Right lobe of liver (tissue), 6 donors: Measurements from ENCODE around the gene DEPDC5. TPM values are rescaled to one million over a fixed set of nuclear protein-coding genes. Genes with fewer than 3 reads are reported as not detected.

ENCODE experiments used
- ATAC-seq, 4 donors: fragments of 200-7000 bp; cut with Tn5 transposase; one replicate each; pipeline ENCODE4 v1.9.1; 2020; ENCODE audit warnings: mild to moderate bottlenecking in 4 of 4, moderate library complexity in 4 of 4
- DNase-seq, 3 donors: peaks; one replicate each; pipeline ENCODE4 v3.0.0-alpha.2; 2020
- H3K27ac ChIP-seq, 3 donors: fragments of 200-600 bp; one replicate each; pipeline ENCODE4 v1.8.0; 2022
- H3K27me3 ChIP-seq, 2 donors: fragments of 200-600 bp; one replicate each; pipeline ENCODE4 v1.8.0; 2022
- H3K36me3 ChIP-seq, 4 donors: fragments of 200-600 bp; sonication (generic) in 1 of 4; one replicate each; pipeline versions ENCODE4 v1.5.1 to v1.8.0; 2017 to 2022; ENCODE audit warnings: control low read depth in 1 of 4
- H3K4me1 ChIP-seq, 4 donors: fragments of 200-600 bp; sonication (generic) in 1 of 4; one replicate each; pipeline versions ENCODE4 v1.5.1 to v1.8.0; 2017 to 2022; ENCODE audit warnings: control low read depth in 1 of 4
- H3K4me3 ChIP-seq, 3 donors: fragments of 200-600 bp; one replicate each; pipeline ENCODE4 v1.8.0; 2022
- H3K9me3 ChIP-seq, 4 donors: fragments of 200-600 bp; sonication (generic) in 1 of 4; one replicate each; pipeline versions ENCODE4 v1.5.1 to v1.8.0; 2017 to 2022; ENCODE audit warnings: control low read depth in 1 of 4
- POLR2A ChIP-seq: fragments of 450-650 bp; IDR thresholded peaks from one replicate; pipeline ENCODE4 v1.6.1; 2017; ENCODE audit warnings: antibody characterized with exemption, mild to moderate bottlenecking
- WGBS: methylation state at CpG from one replicate; pipeline ENCODE4 v1.1.6; 2018; ENCODE audit warnings: low coverage, low lambda C conversion rate; ENCODE audit not compliant: insufficient coverage; ENCODE audit errors: missing lambda C conversion rate; 5-methylcytosine and 5-hydroxymethylcytosine counted together
- intact Hi-C, 2 donors: fragments of 100-400 bp; cut with DNase I; formaldehyde crosslinking; loops; one replicate each; pipeline versions ENCODE4 v1.11.2 to v1.14.1; 2022
- small RNA-seq, 2 experiments: library from RNA; depleted of rRNA; stranded (forward); fragments of <200 nt; gene quantifications; one replicate each; pipeline ENCODE3, GENCODE V24; 2016
- total RNA-seq, 6 experiments: library from RNA; depleted of rRNA in 2 of 6; stranded (reverse); fragments of >200 nt in 2 of 6; fragmentation: NEBNext Ultra II Directional in 3 of 6; extraction: Animal tissue kit (Norgen Biotek cat#: 25700) in 3 of 6; gene quantifications; one replicate each; pipeline versions ENCODE4 v1.1.0 to v1.2.4, GENCODE V29; 2016 to 2023
- TF ChIP-seq, protein P1 (sequence below), 4 donors: fragments of 200-600 bp in 3 of 4; fragments of 450-650 bp in 1 of 4; IDR thresholded peaks; one replicate each; pipeline versions ENCODE4 v1.5.1 to v1.8.0; 2016 to 2022; ENCODE audit warnings: antibody characterized with exemption in 4 of 4, mild to moderate bottlenecking in 2 of 4
- donor health status: DM: no; HTN: yes; CAD: no.
- donor health status: DM: no; HTN: no; CAD: no.
- donor health status: DM: no; HTN: no; CAD: no.
- donor health status: DM: no; HTN: yes; CAD: no.
- donor health status: DM: no; HTN: yes; CAD: no.

The DEPDC5 gene
- total RNA-seq, 6 experiments from 2014 or later, result 9.1 to 22.9 (median 14.6) TPM

DNA sequence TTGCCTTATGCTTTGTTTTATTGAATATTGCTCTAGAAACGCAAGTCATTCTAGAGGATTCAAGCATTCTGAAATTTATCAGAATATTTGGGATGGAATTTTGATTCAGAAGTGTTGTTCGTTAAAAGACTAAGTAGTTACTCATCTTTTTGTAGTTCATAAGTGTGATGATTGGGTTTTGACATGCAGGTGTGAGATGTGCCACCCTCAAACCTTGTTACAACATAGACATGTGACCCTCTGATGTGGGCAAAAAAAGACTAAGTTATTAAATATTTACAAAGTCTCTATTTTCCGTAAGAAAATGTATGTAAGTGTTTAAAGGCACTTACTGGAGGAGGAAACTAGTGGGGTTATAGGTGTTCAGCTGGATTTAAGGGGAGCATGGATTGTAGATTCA lies 199.4 kb downstream of the DEPDC5 start:
- ATAC-seq (no peak), DNase-seq (no peak)
- WGBS, result 77% methylated on average over 3 of the region's 3 CpGs
- no peaks in the 10 kb centered on the region for H3K9me3 ChIP-seq
- H3K27ac ChIP-seq, result no peak overlapping the region
- H3K36me3 ChIP-seq, result peaks cover 0 to 25% (median 9%) of the 10 kb centered on the region in 4 donors
- H3K27me3 ChIP-seq, result no peaks in the 10 kb centered on the region
- no peak for TF ChIP-seq POLR2A
- TF ChIP-seq, protein P1, sequence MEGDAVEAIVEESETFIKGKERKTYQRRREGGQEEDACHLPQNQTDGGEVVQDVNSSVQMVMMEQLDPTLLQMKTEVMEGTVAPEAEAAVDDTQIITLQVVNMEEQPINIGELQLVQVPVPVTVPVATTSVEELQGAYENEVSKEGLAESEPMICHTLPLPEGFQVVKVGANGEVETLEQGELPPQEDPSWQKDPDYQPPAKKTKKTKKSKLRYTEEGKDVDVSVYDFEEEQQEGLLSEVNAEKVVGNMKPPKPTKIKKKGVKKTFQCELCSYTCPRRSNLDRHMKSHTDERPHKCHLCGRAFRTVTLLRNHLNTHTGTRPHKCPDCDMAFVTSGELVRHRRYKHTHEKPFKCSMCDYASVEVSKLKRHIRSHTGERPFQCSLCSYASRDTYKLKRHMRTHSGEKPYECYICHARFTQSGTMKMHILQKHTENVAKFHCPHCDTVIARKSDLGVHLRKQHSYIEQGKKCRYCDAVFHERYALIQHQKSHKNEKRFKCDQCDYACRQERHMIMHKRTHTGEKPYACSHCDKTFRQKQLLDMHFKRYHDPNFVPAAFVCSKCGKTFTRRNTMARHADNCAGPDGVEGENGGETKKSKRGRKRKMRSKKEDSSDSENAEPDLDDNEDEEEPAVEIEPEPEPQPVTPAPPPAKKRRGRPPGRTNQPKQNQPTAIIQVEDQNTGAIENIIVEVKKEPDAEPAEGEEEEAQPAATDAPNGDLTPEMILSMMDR (IDR thresholded peaks at IDR 0.05), result no peak
- H3K4me1 ChIP-seq, result peaks cover 0 to 20% (median 1%) of the 10 kb centered on the region in 4 donors
- no peak overlapping the region for H3K4me3 ChIP-seq
- intact Hi-C loops, result no loop called here

DNA sequence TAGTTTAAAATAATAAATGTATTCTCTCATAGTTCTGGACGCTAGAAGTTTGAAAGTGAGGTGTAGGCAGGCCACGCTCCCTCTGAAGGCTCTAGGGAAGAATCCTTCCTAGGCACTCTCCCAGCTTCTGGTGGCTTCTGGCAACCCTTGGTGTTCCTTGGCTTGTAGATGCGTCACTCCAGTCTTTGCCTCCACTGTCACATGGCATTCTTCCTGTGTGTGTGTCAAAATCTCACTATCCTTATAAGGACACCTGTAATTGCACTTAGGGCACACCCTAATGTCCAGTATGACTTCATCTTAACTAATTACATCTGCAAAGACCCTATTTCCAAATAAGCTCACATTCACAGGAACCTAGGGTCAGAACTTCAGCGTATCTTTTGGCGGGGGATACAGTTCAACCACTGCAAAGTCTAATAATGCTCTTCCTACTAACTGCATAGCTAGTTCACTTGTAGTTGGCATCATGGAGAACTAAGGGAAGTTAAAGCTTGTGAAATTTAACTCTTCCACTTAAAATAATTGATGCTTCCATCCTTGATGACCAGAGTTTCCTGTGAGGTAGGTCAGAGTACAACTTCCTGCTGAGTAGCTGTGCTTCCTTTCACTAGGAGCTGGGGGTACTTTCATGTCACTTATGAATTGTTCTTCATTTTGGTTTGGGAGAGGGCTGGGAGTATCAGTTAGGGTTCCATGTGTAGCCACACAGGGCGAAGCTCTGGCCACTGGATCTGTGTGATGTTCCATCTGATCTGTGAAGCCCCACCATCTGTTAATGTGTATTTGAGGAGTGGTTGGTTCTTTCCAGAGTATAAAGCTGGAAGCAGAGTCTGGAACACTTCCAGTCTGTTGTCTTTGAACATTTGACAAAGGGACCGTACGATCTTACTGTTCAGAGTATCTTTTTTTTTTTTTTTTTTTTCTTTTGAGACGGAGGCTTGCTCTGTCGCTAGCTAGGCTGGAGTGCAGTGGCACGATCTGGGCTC lies 201.0 kb downstream of the DEPDC5 start:
- Histone ChIP-seq H3K4me1 (peaks cover 0 to 20% (median 1%) of the 10 kb centered on the region in 4 donors), H3K9me3 (no peaks in the 10 kb centered on the region), H3K4me3 (no peak overlapping the region), H3K36me3 (peaks cover 0 to 25% (median 9%) of the 10 kb centered on the region in 4 donors), H3K27me3 (no peaks in the 10 kb centered on the region), H3K27ac (no peak overlapping the region)
- intact Hi-C loops, result no loop called here
- TF ChIP-seq, protein P1 (IDR thresholded peaks at IDR 0.05), result no peak
- TF ChIP-seq POLR2A, result no peak
- no peak for DNase-seq
- peak in 2 of 4 donors; percentile 19 to 22 for ATAC-seq
- 84% methylated on average over 8 of the region's 11 CpGs for WGBS

DNA sequence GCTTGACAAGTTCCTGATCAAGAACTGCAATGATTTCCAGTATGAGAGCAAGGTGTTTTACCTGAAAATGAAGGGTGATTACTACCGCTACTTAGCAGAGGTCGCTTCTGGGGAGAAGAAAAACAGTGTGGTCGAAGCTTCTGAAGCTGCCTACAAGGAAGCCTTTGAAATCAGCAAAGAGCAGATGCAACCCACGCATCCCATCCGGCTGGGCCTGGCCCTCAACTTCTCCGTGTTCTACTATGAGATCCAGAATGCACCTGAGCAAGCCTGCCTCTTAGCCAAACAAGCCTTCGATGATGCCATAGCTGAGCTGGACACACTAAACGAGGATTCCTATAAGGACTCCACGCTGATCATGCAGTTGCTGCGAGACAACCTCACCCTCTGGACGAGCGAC lies 202.5 kb downstream of the DEPDC5 start:
- peaks cover 0 to 19% (median 9%) of the 10 kb centered on the region in 4 donors for H3K36me3 ChIP-seq
- peaks cover 0 to 20% (median 1%) of the 10 kb centered on the region in 4 donors for H3K4me1 ChIP-seq
- H3K9me3 ChIP-seq, result no peaks in the 10 kb centered on the region
- H3K27ac ChIP-seq, result no peak overlapping the region
- no peak for ATAC-seq
- intact Hi-C loops, result no loop called here
- WGBS, result no CpG with 5 or more reads among the region's 12 CpGs
- no peaks in the 10 kb centered on the region for H3K27me3 ChIP-seq
- TF ChIP-seq, protein P1 (IDR thresholded peaks at IDR 0.05), result no peak
- no peak for TF ChIP-seq POLR2A
- no peak for DNase-seq
- no peak overlapping the region for H3K4me3 ChIP-seq

Small RNA genes lying within 50 kb of the gene (small RNA-seq; reads per million reads assigned to genes)
- 0 reads per million in 2 experiments for gene RN7SL20P

Other genes starting within 250 kb of the DEPDC5 start
- gene PISD, start 91.8 kb upstream of the DEPDC5 start, total RNA-seq, result 10 to 100 TPM; 15.5 to 22.9 (median 18.1) TPM
- gene PRR14L, start 3.9 kb upstream of the DEPDC5 start, total RNA-seq, result 10 to 100 TPM; 11.2 to 22.8 (median 17.0) TPM
- gene YWHAH, start 190.5 kb downstream of the DEPDC5 start, total RNA-seq, result 10 to 100 TPM; 35.8 to 97.5 (median 59.1) TPM